HEK293 (cell line): Measurements from ENCODE around the gene SMIM29.

ENCODE experiments used
- CTCF ChIA-PET: fragments of 350-600 bp; formaldehyde crosslinking; extraction: SDS; loops from one replicate; lab custom pipeline; 2021; ENCODE audit warnings: antibody characterized with exemption; lab: Yijun Ruan, JAX
- POLR2A ChIA-PET: fragments of 300-600 bp; formaldehyde crosslinking; extraction: SDS; loops from one replicate; lab custom pipeline; 2020; ENCODE audit warnings: antibody characterized with exemption, inconsistent platforms; lab: Yijun Ruan, JAX
- H3K27ac ChIP-seq: fragments of 200-500 bp; sonication (Bioruptor generic); 2 replicates; pipeline ENCODE4 v1.5.1; 2014; ENCODE audit warnings: low read depth, low read length, control low read depth, inconsistent platforms; ENCODE audit errors: extremely low read depth
- H3K36me3 ChIP-seq, 2 experiments: fragments of 200-500 bp in 1 of 2; sonication (Bioruptor generic) in 1 of 2; 1 replicate in 1 of 2; 2 replicates in 1 of 2; pipeline ENCODE4 v1.5.1; 2014 to 2017; ENCODE audit warnings: inconsistent platforms in 2 of 2, low read length in 2 of 2; ENCODE audit not compliant: control insufficient read depth in 2 of 2, insufficient read depth in 1 of 2
- H3K4me1 ChIP-seq: fragments of 200-500 bp; sonication (Bioruptor generic); 2 replicates; pipeline ENCODE4 v1.5.1; 2014; ENCODE audit warnings: mild to moderate bottlenecking, low read length, inconsistent platforms; ENCODE audit not compliant: control insufficient read depth, insufficient read depth
- H3K4me3 ChIP-seq: 2 replicates; pipeline ENCODE4 v1.5.1; 2011; ENCODE audit warnings: low read depth, mild to moderate bottlenecking, control low read depth, low read length, moderate library complexity
- H3K9me3 ChIP-seq: fragments of 200-500 bp; sonication (Bioruptor generic); 2 replicates; pipeline ENCODE4 v1.5.1; 2014; ENCODE audit warnings: low read depth, low read length, inconsistent platforms; ENCODE audit not compliant: control insufficient read depth, insufficient read depth
- EGR2 ChIP-seq: fragments of 450-650 bp; formaldehyde crosslinking; IDR thresholded peaks from 2 replicates; pipeline ENCODE4 v1.5.1; 2016; ENCODE audit warnings: low read depth, missing biosample characterization, missing genetic modification characterization
- GLIS2 ChIP-seq: fragments of 450-650 bp; formaldehyde crosslinking; IDR thresholded peaks from 2 replicates; pipeline ENCODE4 v1.5.1; 2016; ENCODE audit warnings: missing biosample characterization, missing genetic modification characterization
- OVOL3 ChIP-seq: fragments of 450-650 bp; formaldehyde crosslinking; IDR thresholded peaks from 2 replicates; pipeline ENCODE4 v1.5.1; 2016; ENCODE audit warnings: missing biosample characterization, missing genetic modification characterization
- ZFHX2 ChIP-seq: fragments of 450-650 bp; formaldehyde crosslinking; conservative IDR thresholded peaks from 2 replicates; pipeline ENCODE4 v1.5.1; 2016; ENCODE audit warnings: missing biosample characterization, missing genetic modification characterization
- ZIC2 ChIP-seq: fragments of 450-650 bp; formaldehyde crosslinking; IDR thresholded peaks from 2 replicates; pipeline ENCODE4 v1.5.1; 2016; ENCODE audit warnings: missing biosample characterization, missing genetic modification characterization
- ZNF169 ChIP-seq: fragments of 450-650 bp; formaldehyde crosslinking; IDR thresholded peaks from 2 replicates; pipeline ENCODE4 v1.5.1; 2016; ENCODE audit warnings: missing biosample characterization, missing genetic modification characterization
- ZNF184 ChIP-seq: fragments of 450-650 bp; IDR thresholded peaks from 2 replicates; pipeline ENCODE4 v1.5.1; 2018; ENCODE audit warnings: missing biosample characterization, mild to moderate bottlenecking, missing genetic modification characterization
- ZNF23 ChIP-seq: fragments of 450-650 bp; formaldehyde crosslinking; IDR thresholded peaks from 2 replicates; pipeline ENCODE4 v1.5.1; 2016; ENCODE audit warnings: missing biosample characterization, missing genetic modification characterization, borderline replicate concordance
- ZNF394 ChIP-seq: fragments of 450-650 bp; formaldehyde crosslinking; IDR thresholded peaks from 2 replicates; pipeline ENCODE4 v1.5.1; 2016; ENCODE audit warnings: missing biosample characterization, missing genetic modification characterization, mild to moderate bottlenecking, moderate library complexity, borderline replicate concordance
- ZNF549 ChIP-seq: fragments of 450-650 bp; IDR thresholded peaks from 2 replicates; pipeline ENCODE4 v1.5.1; 2018; ENCODE audit warnings: missing biosample characterization, missing genetic modification characterization, mild to moderate bottlenecking, inconsistent platforms, moderate library complexity
- TF ChIP-seq, protein P1 (sequence below): fragments of 450-650 bp; formaldehyde crosslinking; IDR thresholded peaks from 2 replicates; pipeline ENCODE4 v1.5.1; 2016; ENCODE audit warnings: missing biosample characterization, missing genetic modification characterization
- TF ChIP-seq, protein P2 (sequence below): fragments of 450-650 bp; formaldehyde crosslinking; IDR thresholded peaks from 2 replicates; pipeline ENCODE4 v1.5.1; 2016; ENCODE audit warnings: missing biosample characterization, missing genetic modification characterization, borderline replicate concordance
- TF ChIP-seq, protein P3 (sequence below): fragments of 450-650 bp; formaldehyde crosslinking; conservative IDR thresholded peaks from 2 replicates; pipeline ENCODE4 v1.5.1; 2016; ENCODE audit warnings: low read depth, missing biosample characterization, missing genetic modification characterization

The SMIM29 gene

DNA sequence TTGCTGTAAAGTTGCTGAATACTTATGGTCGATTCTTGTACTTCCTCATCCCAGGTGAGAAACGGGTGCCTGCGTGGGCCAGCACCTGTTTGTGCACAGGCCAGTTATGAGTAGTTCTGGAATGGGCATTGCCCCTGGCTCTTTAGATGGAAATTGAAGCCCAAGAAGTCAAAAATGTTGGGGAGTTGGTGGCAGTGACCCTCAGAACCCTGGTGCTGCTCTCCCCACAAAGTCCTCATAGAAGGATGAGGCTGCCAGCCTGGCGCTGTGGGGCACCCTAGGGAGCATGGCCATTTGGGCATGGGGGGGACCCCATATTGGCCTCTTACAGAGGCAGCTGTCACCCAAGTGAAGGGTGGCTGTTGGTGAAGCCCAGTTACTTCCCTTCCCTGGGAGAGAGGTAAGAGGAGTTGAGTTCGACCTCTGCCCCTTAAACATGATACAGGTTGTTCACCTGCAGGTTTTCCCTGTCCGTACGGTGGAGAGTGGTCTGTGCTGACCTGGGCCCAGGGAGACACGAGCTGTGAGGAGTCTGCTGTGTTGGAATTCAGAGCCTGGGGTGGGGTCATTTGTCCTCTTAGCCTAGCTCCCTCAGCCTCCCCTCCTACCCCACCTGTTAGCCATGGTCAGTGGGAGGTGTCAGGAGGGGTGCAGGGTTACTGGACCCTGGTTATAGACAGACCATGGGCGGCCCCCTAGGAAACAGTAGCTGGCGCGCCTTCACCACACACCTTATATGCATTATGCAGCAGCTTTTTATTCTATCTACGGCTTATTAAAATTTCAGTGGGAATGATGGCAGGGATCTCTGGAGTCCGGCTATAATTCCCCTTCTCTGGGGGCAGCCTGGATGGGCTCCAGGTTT is 7.2 kb downstream of the SMIM29 start:
- H3K36me3 ChIP-seq: peaks cover 0 to 55% of the 10 kb centered on the region in 2 experiments; a peak in 1 of 3 replicates

DNA sequence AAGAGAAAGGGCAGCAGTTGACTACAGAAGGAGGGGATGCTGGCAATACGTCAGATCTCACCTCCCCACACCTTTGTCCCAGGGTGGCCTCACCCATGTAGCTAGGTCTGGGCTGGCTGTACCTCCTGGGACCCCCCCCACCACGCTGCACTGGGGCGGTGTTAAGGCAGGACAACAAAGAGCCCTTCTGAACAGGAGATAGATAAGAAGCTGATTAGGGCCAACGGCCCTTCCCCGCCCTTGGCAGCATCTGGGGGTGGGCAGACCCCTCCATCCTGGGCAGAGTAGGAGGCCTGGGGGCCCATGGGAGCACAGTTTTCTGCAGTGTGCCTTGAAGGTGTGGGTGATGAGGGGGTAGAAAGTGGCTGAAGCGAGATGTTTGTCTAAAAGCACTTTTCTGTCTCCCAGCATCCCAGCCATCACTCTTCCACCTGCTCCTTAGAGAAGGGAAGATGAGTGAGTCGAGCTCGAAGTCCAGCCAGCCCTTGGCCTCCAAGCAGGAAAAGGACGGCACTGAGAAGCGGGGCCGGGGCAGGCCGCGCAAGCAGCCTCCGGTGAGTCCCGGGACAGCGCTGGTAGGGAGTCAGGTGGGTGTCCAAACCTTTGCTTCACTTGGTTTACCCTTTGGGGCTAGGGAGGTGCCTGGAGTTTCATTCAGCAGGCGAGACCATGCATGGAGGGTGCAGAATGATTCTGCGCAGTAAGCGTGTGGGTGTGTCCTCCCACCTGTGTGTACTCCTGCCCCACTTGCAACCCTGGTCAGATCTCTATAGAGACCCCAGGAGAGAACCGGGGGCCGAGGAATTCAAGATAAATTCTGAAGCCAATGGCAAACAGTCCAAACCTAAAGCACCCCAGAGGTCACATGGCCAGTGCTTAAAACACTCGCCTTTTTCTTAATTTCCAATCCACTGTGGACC is 8.2 kb downstream of the SMIM29 start:
- ChIA-PET POLR2A (no interaction called here), CTCF (interaction anchor here (0.6 to 1.3 kb wide), 4 partner anchors 9 to 145 kb away, joined by 3 to 4 read pairs (median 4); no protein-coding TSS in a partner anchor)
- Histone ChIP-seq H3K4me3 (no peak overlapping the region), H3K36me3 (peaks cover 0 to 52% of the 10 kb centered on the region in 2 experiments; a peak in 1 of 3 replicates), H3K9me3 (no peaks in the 10 kb centered on the region), H3K27ac (no peak overlapping the region), H3K4me1 (peaks cover 6% of the 10 kb centered on the region; the same call in 1 of the 2 replicates)
- TF ChIP-seq, protein P1, sequence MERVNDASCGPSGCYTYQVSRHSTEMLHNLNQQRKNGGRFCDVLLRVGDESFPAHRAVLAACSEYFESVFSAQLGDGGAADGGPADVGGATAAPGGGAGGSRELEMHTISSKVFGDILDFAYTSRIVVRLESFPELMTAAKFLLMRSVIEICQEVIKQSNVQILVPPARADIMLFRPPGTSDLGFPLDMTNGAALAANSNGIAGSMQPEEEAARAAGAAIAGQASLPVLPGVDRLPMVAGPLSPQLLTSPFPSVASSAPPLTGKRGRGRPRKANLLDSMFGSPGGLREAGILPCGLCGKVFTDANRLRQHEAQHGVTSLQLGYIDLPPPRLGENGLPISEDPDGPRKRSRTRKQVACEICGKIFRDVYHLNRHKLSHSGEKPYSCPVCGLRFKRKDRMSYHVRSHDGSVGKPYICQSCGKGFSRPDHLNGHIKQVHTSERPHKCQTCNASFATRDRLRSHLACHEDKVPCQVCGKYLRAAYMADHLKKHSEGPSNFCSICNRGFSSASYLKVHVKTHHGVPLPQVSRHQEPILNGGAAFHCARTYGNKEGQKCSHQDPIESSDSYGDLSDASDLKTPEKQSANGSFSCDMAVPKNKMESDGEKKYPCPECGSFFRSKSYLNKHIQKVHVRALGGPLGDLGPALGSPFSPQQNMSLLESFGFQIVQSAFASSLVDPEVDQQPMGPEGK (tag by site-specific recombination): 0 out of 2 replicates have a peak, but pooled peaks have one; percentile 12
- no peak for TF ChIP-seq ZNF394 (tag by site-specific recombination)
- peak; percentile 86 for TF ChIP-seq ZNF184 (tag by site-specific recombination)
- no peak for TF ChIP-seq OVOL3 (tag by site-specific recombination)
- TF ChIP-seq ZFHX2 (tag by site-specific recombination): peak; percentile 65
- peak; percentile 38; the same call in 1 of the 2 replicates for TF ChIP-seq GLIS2 (tag by site-specific recombination)
- TF ChIP-seq, protein P2, sequence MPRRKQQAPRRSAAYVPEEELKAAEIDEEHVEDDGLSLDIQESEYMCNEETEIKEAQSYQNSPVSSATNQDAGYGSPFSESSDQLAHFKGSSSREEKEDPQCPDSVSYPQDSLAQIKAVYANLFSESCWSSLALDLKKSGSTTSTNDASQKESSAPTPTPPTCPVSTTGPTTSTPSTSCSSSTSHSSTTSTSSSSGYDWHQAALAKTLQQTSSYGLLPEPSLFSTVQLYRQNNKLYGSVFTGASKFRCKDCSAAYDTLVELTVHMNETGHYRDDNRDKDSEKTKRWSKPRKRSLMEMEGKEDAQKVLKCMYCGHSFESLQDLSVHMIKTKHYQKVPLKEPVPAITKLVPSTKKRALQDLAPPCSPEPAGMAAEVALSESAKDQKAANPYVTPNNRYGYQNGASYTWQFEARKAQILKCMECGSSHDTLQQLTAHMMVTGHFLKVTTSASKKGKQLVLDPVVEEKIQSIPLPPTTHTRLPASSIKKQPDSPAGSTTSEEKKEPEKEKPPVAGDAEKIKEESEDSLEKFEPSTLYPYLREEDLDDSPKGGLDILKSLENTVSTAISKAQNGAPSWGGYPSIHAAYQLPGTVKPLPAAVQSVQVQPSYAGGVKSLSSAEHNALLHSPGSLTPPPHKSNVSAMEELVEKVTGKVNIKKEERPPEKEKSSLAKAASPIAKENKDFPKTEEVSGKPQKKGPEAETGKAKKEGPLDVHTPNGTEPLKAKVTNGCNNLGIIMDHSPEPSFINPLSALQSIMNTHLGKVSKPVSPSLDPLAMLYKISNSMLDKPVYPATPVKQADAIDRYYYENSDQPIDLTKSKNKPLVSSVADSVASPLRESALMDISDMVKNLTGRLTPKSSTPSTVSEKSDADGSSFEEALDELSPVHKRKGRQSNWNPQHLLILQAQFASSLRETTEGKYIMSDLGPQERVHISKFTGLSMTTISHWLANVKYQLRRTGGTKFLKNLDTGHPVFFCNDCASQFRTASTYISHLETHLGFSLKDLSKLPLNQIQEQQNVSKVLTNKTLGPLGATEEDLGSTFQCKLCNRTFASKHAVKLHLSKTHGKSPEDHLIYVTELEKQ (tag by site-specific recombination): no peak
- 0 out of 2 replicates have a peak, but pooled peaks have one; percentile 62 for TF ChIP-seq EGR2 (tag by site-specific recombination)
- TF ChIP-seq ZNF549: no peak
- no peak for TF ChIP-seq ZIC2 (tag by site-specific recombination)

More for the DNA sequence above, 7.2 kb downstream of the SMIM29 start:
- H3K4me1 ChIP-seq: peaks cover 6% of the 10 kb centered on the region; the same call in 1 of the 2 replicates
- H3K9me3 ChIP-seq: no peaks in the 10 kb centered on the region
- ChIA-PET POLR2A (no interaction called here), CTCF (no interaction called here)
- no peak overlapping the region for H3K4me3 ChIP-seq
- H3K27ac ChIP-seq: no peak overlapping the region
- TF ChIP-seq ZNF23 (tag by site-specific recombination) (no peak), GLIS2 (tag by site-specific recombination) (peak; percentile 20; the same call in 1 of the 2 replicates)

DNA sequence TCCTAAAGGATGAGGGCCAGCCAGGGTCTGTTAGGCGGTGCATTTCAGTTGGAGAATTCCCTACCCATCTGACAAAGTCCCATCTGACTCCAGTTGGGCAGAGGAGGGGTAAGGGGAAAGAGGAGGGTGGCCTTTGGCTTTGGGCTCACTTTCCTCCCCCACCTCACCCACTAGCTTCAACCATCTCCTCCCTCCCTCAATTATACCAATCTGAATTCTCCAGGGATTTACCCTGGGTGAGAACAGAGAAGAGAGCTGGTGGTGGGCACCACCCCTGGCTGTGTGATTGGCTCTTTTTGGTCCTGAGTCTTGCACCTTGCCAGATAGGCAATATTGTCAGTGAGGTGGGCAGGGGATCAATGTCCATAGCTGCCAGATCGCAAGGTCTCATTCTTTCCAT is 8.9 kb downstream of the SMIM29 start:
- Histone ChIP-seq H3K9me3 (no peaks in the 10 kb centered on the region), H3K4me3 (no peak overlapping the region), H3K4me1 (peaks cover 6% of the 10 kb centered on the region; the same call in 1 of the 2 replicates), H3K27ac (no peak overlapping the region), H3K36me3 (peaks cover 0 to 52% of the 10 kb centered on the region in 2 experiments; a peak in 1 of 3 replicates)
- POLR2A ChIA-PET: no interaction called here
- CTCF ChIA-PET: interaction anchor here (0.6 to 1.3 kb wide), 4 partner anchors 10 to 342 kb away, joined by 3 to 4 read pairs (median 4); no protein-coding TSS in a partner anchor
- TF ChIP-seq, protein P3, sequence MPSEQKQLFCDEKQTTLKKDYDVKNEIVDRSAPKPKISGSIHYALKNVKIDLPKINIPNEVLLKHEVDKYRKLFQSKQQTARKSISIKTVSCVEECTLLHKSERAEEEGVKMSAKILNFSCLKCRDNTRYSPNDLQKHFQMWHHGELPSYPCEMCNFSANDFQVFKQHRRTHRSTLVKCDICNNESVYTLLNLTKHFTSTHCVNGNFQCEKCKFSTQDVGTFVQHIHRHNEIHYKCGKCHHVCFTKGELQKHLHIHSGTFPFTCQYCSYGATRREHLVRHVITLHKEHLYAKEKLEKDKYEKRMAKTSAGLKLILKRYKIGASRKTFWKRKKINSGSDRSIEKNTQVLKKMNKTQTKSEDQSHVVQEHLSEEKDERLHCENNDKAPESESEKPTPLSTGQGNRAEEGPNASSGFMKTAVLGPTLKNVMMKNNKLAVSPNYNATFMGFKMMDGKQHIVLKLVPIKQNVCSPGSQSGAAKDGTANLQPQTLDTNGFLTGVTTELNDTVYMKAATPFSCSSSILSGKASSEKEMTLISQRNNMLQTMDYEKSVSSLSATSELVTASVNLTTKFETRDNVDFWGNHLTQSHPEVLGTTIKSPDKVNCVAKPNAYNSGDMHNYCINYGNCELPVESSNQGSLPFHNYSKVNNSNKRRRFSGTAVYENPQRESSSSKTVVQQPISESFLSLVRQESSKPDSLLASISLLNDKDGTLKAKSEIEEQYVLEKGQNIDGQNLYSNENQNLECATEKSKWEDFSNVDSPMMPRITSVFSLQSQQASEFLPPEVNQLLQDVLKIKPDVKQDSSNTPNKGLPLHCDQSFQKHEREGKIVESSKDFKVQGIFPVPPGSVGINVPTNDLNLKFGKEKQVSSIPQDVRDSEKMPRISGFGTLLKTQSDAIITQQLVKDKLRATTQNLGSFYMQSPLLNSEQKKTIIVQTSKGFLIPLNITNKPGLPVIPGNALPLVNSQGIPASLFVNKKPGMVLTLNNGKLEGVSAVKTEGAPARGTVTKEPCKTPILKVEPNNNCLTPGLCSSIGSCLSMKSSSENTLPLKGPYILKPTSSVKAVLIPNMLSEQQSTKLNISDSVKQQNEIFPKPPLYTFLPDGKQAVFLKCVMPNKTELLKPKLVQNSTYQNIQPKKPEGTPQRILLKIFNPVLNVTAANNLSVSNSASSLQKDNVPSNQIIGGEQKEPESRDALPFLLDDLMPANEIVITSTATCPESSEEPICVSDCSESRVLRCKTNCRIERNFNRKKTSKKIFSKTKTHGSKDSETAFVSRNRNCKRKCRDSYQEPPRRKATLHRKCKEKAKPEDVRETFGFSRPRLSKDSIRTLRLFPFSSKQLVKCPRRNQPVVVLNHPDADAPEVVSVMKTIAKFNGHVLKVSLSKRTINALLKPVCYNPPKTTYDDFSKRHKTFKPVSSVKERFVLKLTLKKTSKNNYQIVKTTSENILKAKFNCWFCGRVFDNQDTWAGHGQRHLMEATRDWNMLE (tag by site-specific recombination): no peak
- no peak for TF ChIP-seq ZNF169 (tag by site-specific recombination)
- TF ChIP-seq EGR2 (tag by site-specific recombination): peak; percentile 35; the same call in 1 of the 2 replicates
- TF ChIP-seq ZNF394 (tag by site-specific recombination): no peak
